Erythroblast (primary cell): ENCODE results near the gene LENEP.

Source experiments
- GATA1 ChIP-seq: IDR thresholded peaks from 2 replicates; pipeline ENCODE4 v1.6.1; 2011; ENCODE audit warnings: low read depth, mild to moderate bottlenecking, control low read depth, low read length, moderate library complexity
- POLR2A ChIP-seq: IDR thresholded peaks from 2 replicates; pipeline ENCODE4 v1.6.1; 2011; ENCODE audit warnings: mild to moderate bottlenecking, low read length

- TF ChIP-seq POLR2A (no peak), GATA1 (no peak)
These were observed 11.0 kb upstream of the LENEP start for GRCh38 chr1:154982341-154982740.
